ENCODE measurements around the gene PCDH17.

PCDH17 gene

DNA sequence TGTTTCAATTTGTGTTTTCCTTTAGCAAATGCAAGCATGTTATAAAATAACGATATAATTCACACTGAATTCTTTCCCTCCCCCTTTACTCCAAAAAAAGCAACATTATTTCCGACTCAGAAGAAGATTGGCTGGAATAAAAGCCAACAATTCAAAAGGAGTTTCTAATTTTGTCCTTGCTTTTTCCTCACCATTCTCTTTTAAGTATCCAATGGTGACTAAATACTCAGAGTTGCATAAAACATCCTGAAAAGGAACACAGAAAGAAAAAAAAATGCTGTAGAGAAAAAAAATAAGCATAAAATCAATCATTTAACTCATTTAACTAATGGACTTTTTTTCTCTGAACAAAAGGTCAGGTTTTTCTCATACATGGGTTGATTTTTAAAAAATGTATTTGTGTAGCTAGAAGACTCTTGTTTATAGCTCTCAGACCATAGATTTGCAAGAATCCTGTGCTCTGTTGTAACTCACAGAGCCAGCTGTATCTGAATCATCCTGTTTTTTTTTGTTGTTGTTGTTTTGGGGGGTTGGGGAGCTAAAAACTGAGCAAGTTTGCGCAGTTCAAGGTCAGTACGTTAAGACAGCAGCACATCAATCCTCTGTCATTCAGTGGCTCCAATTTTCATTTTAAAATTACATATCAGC, 108.1 kb downstream of the PCDH17 start:
- DNase-seq (ENCODE audit: low read depth in 2 of 2): no peak

DNA sequence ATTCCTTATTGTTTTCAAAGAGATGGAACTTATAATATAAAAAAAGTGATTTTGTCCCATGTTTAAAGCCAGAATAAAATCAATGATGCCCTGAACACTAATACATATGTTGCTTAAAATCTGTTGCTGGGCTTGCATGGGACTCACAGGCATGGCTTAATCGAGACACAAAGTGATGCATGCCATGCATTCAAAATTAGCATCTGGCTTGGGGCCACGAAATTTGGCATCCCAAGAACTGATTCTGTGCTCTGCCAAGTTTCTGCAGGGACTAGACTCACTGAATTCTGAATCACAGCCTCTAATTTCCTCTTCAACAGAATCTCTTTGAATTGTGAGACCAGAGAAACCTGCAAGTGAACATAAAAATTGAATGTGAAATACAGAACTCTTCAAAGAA, 109.2 kb downstream of the PCDH17 start:
- no peak for DNase-seq (ENCODE audit: low read depth in 2 of 2)

DNA sequence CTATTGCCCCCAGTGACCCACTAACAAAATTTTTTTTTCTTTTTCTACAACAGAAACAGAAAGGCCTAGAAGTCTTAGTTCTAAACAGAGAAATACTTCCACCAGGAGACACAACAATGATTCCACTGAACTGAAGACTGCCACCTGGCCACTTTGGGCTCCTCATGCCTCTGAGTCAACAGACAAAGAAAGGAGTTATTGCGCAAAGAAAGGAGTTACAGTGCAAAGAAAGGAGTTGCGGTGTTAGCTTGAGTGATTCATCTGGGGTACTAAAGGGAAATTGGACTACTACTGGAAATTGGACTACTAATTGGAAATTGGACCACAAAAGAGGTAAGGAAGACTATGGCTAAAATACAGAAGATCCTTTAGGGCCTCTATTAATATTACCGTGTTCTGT, 116.6 kb downstream of the PCDH17 start:
- DNase-seq (ENCODE audit: low read depth in 2 of 2): no peak

DNA sequence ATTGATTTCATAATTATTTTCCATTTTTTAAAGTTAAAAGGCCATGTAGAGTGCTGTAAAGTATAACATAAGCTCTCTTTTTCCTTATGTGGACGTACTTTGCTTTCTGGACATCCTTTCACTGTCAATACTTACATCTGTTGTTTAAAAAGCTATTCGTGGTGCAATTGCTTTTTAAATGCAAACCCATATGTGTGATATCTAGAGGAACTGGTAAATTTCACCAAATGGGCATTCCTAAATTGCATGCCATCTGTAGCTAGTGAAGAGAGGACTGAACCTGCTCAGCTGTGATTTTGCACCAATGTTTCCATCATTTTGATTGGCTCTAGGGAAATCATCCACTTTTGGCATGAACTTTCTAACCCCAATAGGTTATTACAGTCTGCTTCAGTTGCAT, 129.4 kb downstream of the PCDH17 start:
- no peak for DNase-seq (ENCODE audit: low read depth in 2 of 2)

DNA sequence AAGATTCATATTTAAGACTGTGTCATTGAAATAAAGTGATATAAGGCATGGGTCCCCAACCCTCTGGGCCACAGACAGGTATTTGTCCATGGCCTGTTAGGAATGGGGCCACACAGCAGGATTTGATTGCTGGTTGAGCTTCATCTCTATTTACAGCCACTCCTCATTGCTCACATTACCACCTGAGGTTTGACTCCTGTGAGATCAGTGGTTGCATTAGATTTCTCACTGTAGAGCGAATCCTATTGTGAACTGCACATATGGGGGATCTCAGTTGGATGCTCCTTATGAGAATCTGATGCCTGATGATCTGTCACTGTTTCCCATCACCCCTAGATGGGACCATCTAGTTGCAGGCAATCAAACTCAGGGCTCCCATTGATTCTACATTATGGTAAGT, 132.1 kb downstream of the PCDH17 start:
- no peak for DNase-seq (ENCODE audit: low read depth in 2 of 2)

Data from stimulated activated CD4-positive, alpha-beta T cell treated with anti-CD3 and anti-CD28 coated beads, Interleukin-4, amount 100 ng/mL, for 48 hours (primary cell).